SK-N-MC (cell line): Measurements from ENCODE around the gene PEAK3.

Experiments used
- EZH2 ChIP-seq: fragments of 200-600 bp; sonication (generic); IDR thresholded peaks from one replicate; pipeline ENCODE4 v1.6.1; 2017; ENCODE audit warnings: antibody characterized with exemption
- POLR2AphosphoS5 ChIP-seq: IDR thresholded peaks from 2 replicates; pipeline ENCODE4 v1.6.1; 2012; ENCODE audit warnings: mild to moderate bottlenecking, low read depth, low read length, borderline replicate concordance

- TF ChIP-seq EZH2 (no peak), POLR2AphosphoS5 (no peak)
Observed at GRCh38 chr19:2312820-2313501, 31.0 kb upstream of the PEAK3 start.
